A549 treated with Mapracorat at 1 μM for 4 hours (cell line): ENCODE data around the gene CCT2. TPM values are rescaled to one million over a fixed set of nuclear protein-coding genes. Genes with fewer than 3 reads are reported as not detected.

Source experiments
- total RNA-seq: library from RNA; stranded (reverse); fragments of 200-300 nt; extraction: Qiagen RNA extraction; gene quantifications from 5 replicates; pipeline ENCODE4 v1.2.3, GENCODE V29; 2022

The CCT2 gene
- 282 to 344 TPM (median 289 TPM) in 5 replicates for total RNA-seq

GRCh38 chr12:69585189-69586062, at the start of gene CCT2:
CCT2 (plus strand) TSS chr12:69585459; CDS start chr12:69585522, 63 bp downstream.

GRCh38 chr12:69610729-69611128, 25.5 kb downstream of the CCT2 start, which contains the start of gene LRRC10:
LRRC10 (minus strand) TSS chr12:69610907; CDS start chr12:69610838, 69 bp downstream.

Other genes with a start within 250 kb of the CCT2 start
- gene LYZ, start 237.1 kb upstream of the CCT2 start, total RNA-seq = 0.58 TPM in 1 of 5 replicates, not detected in the others
- 34.2 to 43.3 TPM (median 36.3 TPM) in 5 replicates for gene YEATS4, start 225.7 kb upstream of the CCT2 start, total RNA-seq
- gene FRS2, start 115.1 kb upstream of the CCT2 start, total RNA-seq = 8.5 to 10.8 TPM (median 10.2 TPM) in 5 replicates
- gene LRRC10, start 25.4 kb downstream of the CCT2 start, total RNA-seq = not detected in 5 replicates
- gene BEST3, start 113.8 kb downstream of the CCT2 start, total RNA-seq = 0.95 to 2.1 TPM (median 1.8 TPM) in 5 replicates
- 13.3 to 16.1 TPM (median 14.6 TPM) in 5 replicates for gene RAB3IP, start 153.4 kb downstream of the CCT2 start, total RNA-seq
- gene MYRFL, start 239.8 kb downstream of the CCT2 start, total RNA-seq = not detected in 5 replicates